Common myeloid progenitor, CD34-positive (primary cell): ENCODE results near the gene VKORC1L1.
"Not testable (repeated sequence)": the region's sequence is repeated elsewhere in the genome, so short reads cannot be mapped to it uniquely, and the experiment has no call there.

Experiments used
- CTCF ChIA-PET: fragments of 350-600 bp; sonication (Branson Sonifier 250); formaldehyde crosslinking; loops from one replicate; lab custom pipeline; 2021; ENCODE audit warnings: antibody characterized with exemption; lab: Charles Lee
- POLR2A ChIA-PET: fragments of 350-600 bp; sonication (Branson Sonifier 250); formaldehyde crosslinking; loops from one replicate; lab custom pipeline; 2021; ENCODE audit warnings: antibody characterized with exemption; lab: Charles Lee
- DNase-seq, 3 donors: peaks; one replicate each; pipeline versions ENCODE4 v3.0.0 to v3.0.0-alpha.2; 2013
- H3K27ac ChIP-seq, 2 experiments: 1 replicate in 1 of 2; 2 replicates in 1 of 2; pipeline ENCODE4 v1.7.0; 2013; ENCODE audit warnings: inconsistent platforms in 2 of 2, low read length in 2 of 2, mild to moderate bottlenecking in 2 of 2, low read depth in 1 of 2, moderate library complexity in 1 of 2; ENCODE audit not compliant: severe bottlenecking in 2 of 2, insufficient read depth in 1 of 2, poor library complexity in 1 of 2
- H3K27me3 ChIP-seq, 5 experiments: replicated peaks in 2 of 5; 1 replicate in 3 of 5; 2 replicates in 2 of 5; pipeline versions ENCODE4 v1.6.1 to v1.7.0; 2013; ENCODE audit warnings: low read length in 4 of 5, mild to moderate bottlenecking in 2 of 5, moderate library complexity in 2 of 5, inconsistent platforms in 1 of 5; ENCODE audit not compliant: insufficient read depth in 5 of 5, control insufficient read depth in 4 of 5
- H3K36me3 ChIP-seq, 4 experiments: 1 replicate in 2 of 4; 2 replicates in 2 of 4; pipeline versions ENCODE4 v1.6.1 to v1.7.0; 2013; ENCODE audit warnings: low read length in 3 of 4, control low read depth in 1 of 4, mild to moderate bottlenecking in 1 of 4; ENCODE audit not compliant: control insufficient read depth in 4 of 4, insufficient read depth in 4 of 4
- H3K4me1 ChIP-seq, 4 experiments: 1 replicate in 3 of 4; 2 replicates in 1 of 4; pipeline versions ENCODE4 v1.6.1 to v1.7.1; 2013; ENCODE audit warnings: low read length in 3 of 4, mild to moderate bottlenecking in 3 of 4, control low read depth in 1 of 4, inconsistent platforms in 1 of 4, moderate library complexity in 1 of 4; ENCODE audit not compliant: control insufficient read depth in 4 of 4, insufficient read depth in 4 of 4; ENCODE audit errors: control extremely low read depth in 1 of 4
- H3K4me3 ChIP-seq, 7 experiments: 1 replicate in 4 of 7; 2 replicates in 3 of 7; pipeline versions ENCODE4 v1.5.1 to v1.7.0; 2013; ENCODE audit warnings: mild to moderate bottlenecking in 7 of 7, low read length in 6 of 7, moderate library complexity in 6 of 7, inconsistent platforms in 2 of 7, low read depth in 2 of 7, control low read depth in 1 of 7; ENCODE audit not compliant: insufficient read depth in 4 of 7, control insufficient read depth in 1 of 7; ENCODE audit errors: extremely low read depth in 1 of 7
- H3K9me3 ChIP-seq, 5 experiments: 1 replicate in 4 of 5; 2 replicates in 1 of 5; pipeline versions ENCODE4 v1.6.1 to v1.7.1; 2013; ENCODE audit warnings: low read length in 4 of 5, mild to moderate bottlenecking in 2 of 5, inconsistent platforms in 1 of 5, low read depth in 1 of 5, moderate library complexity in 1 of 5; ENCODE audit not compliant: control insufficient read depth in 4 of 5, insufficient read depth in 2 of 5; ENCODE audit errors: control extremely low read depth in 1 of 5
- WGBS: methylation state at CpG from one replicate; pipeline ENCODE4 v1.1.5; 2013; ENCODE audit not compliant: insufficient coverage; 5-methylcytosine and 5-hydroxymethylcytosine counted together

VKORC1L1 gene

GRCh38 chr7:65843616-65844015 lies 29.3 kb upstream of the VKORC1L1 start:
- H3K36me3 ChIP-seq, CTCF ChIA-PET, DNase-seq, H3K27me3 ChIP-seq, H3K4me1 ChIP-seq, H3K4me3 ChIP-seq, POLR2A ChIA-PET, H3K27ac ChIP-seq, H3K9me3 ChIP-seq: not testable (repeated sequence)

GRCh38 chr7:65846008-65846570 lies 26.8 kb upstream of the VKORC1L1 start:
- no peaks in the 10 kb centered on the region for H3K36me3 ChIP-seq
- no peaks in the 10 kb centered on the region for H3K4me1 ChIP-seq
- no peaks in the 10 kb centered on the region for H3K27me3 ChIP-seq
- DNase-seq, result no peak
- no peak overlapping the region for H3K4me3 ChIP-seq
- no peak overlapping the region for H3K27ac ChIP-seq
- 98% methylated on average over 4 of the region's 4 CpGs for WGBS
- ChIA-PET CTCF (no interaction called here), POLR2A (no interaction called here)
- no peaks in the 10 kb centered on the region for H3K9me3 ChIP-seq

GRCh38 chr7:65853426-65853825 lies 19.4 kb upstream of the VKORC1L1 start:
- POLR2A ChIA-PET, CTCF ChIA-PET: not testable (repeated sequence)
- 100% methylated on average over 3 of the region's 3 CpGs for WGBS

GRCh38 chr7:65853892-65854291 lies 19.0 kb upstream of the VKORC1L1 start:
- H3K9me3 ChIP-seq, H3K4me3 ChIP-seq, H3K4me1 ChIP-seq, DNase-seq, POLR2A ChIA-PET, H3K27me3 ChIP-seq, CTCF ChIA-PET, H3K36me3 ChIP-seq, H3K27ac ChIP-seq: not testable (repeated sequence)
- 95% methylated on average over 7 of the region's 7 CpGs for WGBS

More at GRCh38 chr7:65853426-65853825, 19.4 kb upstream of the VKORC1L1 start:
- not testable (repeated sequence) for H3K9me3 ChIP-seq, H3K36me3 ChIP-seq, H3K4me3 ChIP-seq, H3K27ac ChIP-seq, DNase-seq, H3K27me3 ChIP-seq, H3K4me1 ChIP-seq

- H3K4me3 ChIP-seq, DNase-seq, POLR2A ChIA-PET, H3K4me1 ChIP-seq, CTCF ChIA-PET, H3K36me3 ChIP-seq, H3K27ac ChIP-seq, H3K27me3 ChIP-seq, H3K9me3 ChIP-seq: not testable (repeated sequence)
- WGBS, result no CpG with 5 or more reads among the region's 5 CpGs
These were observed 15.5 kb upstream of the VKORC1L1 start for GRCh38 chr7:65857321-65857894.

- H3K27me3 ChIP-seq, DNase-seq, H3K27ac ChIP-seq, CTCF ChIA-PET, POLR2A ChIA-PET, H3K9me3 ChIP-seq, H3K4me3 ChIP-seq, H3K36me3 ChIP-seq, H3K4me1 ChIP-seq: not testable (repeated sequence)
- WGBS, result no CpG with 5 or more reads among the region's 4 CpGs
These were observed 14.2 kb upstream of the VKORC1L1 start for GRCh38 chr7:65858660-65859059.

- H3K36me3 ChIP-seq, H3K4me3 ChIP-seq, H3K9me3 ChIP-seq, CTCF ChIA-PET, POLR2A ChIA-PET, H3K4me1 ChIP-seq, H3K27me3 ChIP-seq, H3K27ac ChIP-seq, DNase-seq: not testable (repeated sequence)
- 43% methylated on average over 1 of the region's 3 CpGs for WGBS
These were observed 6.6 kb upstream of the VKORC1L1 start for GRCh38 chr7:65866244-65866643.
